NB4 (cell line): ENCODE results near the gene ECHDC3.

Experiments used
- DNase-seq: peaks from one replicate; pipeline ENCODE4 v3.0.0; 2010; ENCODE audit warnings: low read depth
- H3K4me3 ChIP-seq: one replicate; pipeline ENCODE4 v1.5.1; 2011; ENCODE audit warnings: mild to moderate bottlenecking, low read depth, low read length, moderate library complexity
- CTCF ChIP-seq: IDR thresholded peaks from one replicate; pipeline ENCODE4 v1.5.1; 2012; ENCODE audit warnings: low read depth, low read length
- MYC ChIP-seq: IDR thresholded peaks from 2 replicates; pipeline ENCODE4 v1.6.1; 2011; ENCODE audit warnings: low read depth, low read length
- POLR2A ChIP-seq: IDR thresholded peaks from 2 replicates; pipeline ENCODE4 v1.6.1; 2011; ENCODE audit warnings: mild to moderate bottlenecking; ENCODE audit not compliant: insufficient read length; ENCODE audit errors: extremely low read depth
- TF ChIP-seq, protein P1 (sequence below): IDR thresholded peaks from 2 replicates; pipeline ENCODE4 v1.6.1; 2011; ENCODE audit warnings: low read depth, low read length

The ECHDC3 gene

GRCh38 chr10:11758527-11759236, 16.5 kb downstream of the ECHDC3 start:
- DNase-seq = no peak
- H3K4me3 ChIP-seq = no peak overlapping the region
- TF ChIP-seq, protein P1, sequence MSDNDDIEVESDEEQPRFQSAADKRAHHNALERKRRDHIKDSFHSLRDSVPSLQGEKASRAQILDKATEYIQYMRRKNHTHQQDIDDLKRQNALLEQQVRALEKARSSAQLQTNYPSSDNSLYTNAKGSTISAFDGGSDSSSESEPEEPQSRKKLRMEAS = no peak
- TF ChIP-seq MYC = no peak
- no peak for TF ChIP-seq CTCF
- no peak for TF ChIP-seq POLR2A

DNA sequence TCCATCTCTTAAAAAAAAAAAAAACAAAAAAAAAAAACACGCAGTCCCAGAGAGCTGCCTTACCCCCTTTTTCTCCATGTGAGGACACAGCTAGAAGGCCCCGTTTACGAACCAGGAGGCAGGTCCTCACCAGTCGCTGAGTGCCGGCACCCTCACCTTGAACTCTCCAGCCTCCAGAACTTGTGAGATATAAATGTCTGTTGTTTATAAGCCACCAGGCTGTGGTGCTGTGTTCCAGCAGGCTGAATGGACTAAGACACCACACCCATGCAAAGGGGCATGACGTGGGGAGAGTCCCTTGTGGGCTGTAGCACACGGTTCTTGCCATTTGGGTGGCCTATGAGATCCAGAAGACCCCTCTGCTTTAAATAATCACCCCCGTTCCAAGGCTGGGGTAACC, 17.2 kb downstream of the ECHDC3 start:
- TF ChIP-seq MYC = no peak
- TF ChIP-seq POLR2A = no peak
- TF ChIP-seq CTCF = no peak
- TF ChIP-seq, protein P1 = no peak
- H3K4me3 ChIP-seq = no peak overlapping the region

GRCh38 chr10:11760151-11760550, 18.0 kb downstream of the ECHDC3 start:
- no peak overlapping the region for H3K4me3 ChIP-seq
- no peak for TF ChIP-seq CTCF
- no peak for TF ChIP-seq MYC
- TF ChIP-seq POLR2A = no peak
- no peak for DNase-seq

More for the DNA sequence above, 17.2 kb downstream of the ECHDC3 start:
- no peak for DNase-seq

GRCh38 chr10:11760861-11761260, 18.7 kb downstream of the ECHDC3 start:
- H3K4me3 ChIP-seq = no peak overlapping the region
- TF ChIP-seq POLR2A = no peak
- no peak for TF ChIP-seq CTCF
- TF ChIP-seq, protein P1 = no peak
- TF ChIP-seq MYC = no peak
- no peak for DNase-seq

GRCh38 chr10:11761431-11761830, 19.2 kb downstream of the ECHDC3 start:
- DNase-seq = no peak
- TF ChIP-seq CTCF = no peak
- TF ChIP-seq POLR2A = no peak
- TF ChIP-seq, protein P1 = no peak
- no peak for TF ChIP-seq MYC
- H3K4me3 ChIP-seq = no peak overlapping the region
